ENCODE results near the gene SCMH1.

DNA sequence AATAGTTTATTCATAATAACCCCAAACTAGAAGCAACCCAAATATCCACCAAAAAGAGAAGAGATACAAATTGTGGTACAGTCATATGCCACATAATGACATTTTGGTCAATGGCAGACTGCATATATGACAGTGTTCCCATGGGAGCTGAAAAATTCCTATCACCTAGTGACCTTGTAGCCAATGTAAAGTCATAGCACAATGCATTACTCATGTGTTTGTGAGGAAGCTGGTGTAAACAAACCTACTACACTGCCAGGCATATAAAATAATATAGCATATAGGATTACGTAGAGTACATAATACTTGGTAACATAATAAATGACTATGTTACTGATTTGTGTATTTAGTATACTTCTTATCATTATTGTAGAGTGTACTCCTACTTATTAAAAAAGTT lies 191.1 kb downstream of the SCMH1 start:
- TF ChIP-seq, protein P1, sequence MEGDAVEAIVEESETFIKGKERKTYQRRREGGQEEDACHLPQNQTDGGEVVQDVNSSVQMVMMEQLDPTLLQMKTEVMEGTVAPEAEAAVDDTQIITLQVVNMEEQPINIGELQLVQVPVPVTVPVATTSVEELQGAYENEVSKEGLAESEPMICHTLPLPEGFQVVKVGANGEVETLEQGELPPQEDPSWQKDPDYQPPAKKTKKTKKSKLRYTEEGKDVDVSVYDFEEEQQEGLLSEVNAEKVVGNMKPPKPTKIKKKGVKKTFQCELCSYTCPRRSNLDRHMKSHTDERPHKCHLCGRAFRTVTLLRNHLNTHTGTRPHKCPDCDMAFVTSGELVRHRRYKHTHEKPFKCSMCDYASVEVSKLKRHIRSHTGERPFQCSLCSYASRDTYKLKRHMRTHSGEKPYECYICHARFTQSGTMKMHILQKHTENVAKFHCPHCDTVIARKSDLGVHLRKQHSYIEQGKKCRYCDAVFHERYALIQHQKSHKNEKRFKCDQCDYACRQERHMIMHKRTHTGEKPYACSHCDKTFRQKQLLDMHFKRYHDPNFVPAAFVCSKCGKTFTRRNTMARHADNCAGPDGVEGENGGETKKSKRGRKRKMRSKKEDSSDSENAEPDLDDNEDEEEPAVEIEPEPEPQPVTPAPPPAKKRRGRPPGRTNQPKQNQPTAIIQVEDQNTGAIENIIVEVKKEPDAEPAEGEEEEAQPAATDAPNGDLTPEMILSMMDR (IDR thresholded peaks at IDR 0.05; ENCODE audit: insufficient read depth, low read depth, low read length) = no peak
- TF ChIP-seq EZH2 (IDR thresholded peaks at IDR 0.05; ENCODE audit: insufficient read depth, low read length) = no peak
